ENCODE results near the gene TIMM17A. TPM values are rescaled to one million over a fixed set of nuclear protein-coding genes. Genes with fewer than 3 reads are reported as not detected.

Gene TIMM17A
- total RNA-seq, 3 donors from 2014 or later (not counting 1 experiment from before 2014, with no cell fraction given): 48.7 to 53.9 (median 51.8) TPM

DNA sequence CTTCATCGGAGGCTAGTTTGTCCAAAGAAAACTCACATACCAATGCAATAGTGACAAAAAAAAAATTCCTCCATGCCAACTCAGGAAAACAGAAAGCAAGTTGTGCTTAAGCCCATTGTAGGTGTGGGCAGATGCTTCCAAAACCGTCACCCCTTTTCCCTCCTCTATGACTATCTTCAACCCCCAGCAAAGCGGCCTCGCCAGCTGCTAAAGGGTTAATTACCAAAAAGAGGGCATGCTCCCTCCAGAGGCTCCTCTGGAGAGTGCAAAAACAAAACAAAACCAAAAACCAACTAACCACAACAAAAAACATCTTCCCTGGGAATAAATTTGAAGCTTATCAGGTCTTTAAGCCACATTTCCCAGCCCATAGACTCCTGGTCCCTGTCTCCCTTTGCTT lies 10.1 kb upstream of the TIMM17A start:
- Mint-ChIP-seq H3K27me3 (ENCODE audit: low read depth in 2 of 2) (peaks cover 46 to 48% of the 10 kb centered on the region in 2 donors), H3K27ac (no peak overlapping the region), H3K36me3 (no peaks in the 10 kb centered on the region), H3K4me3 (no peak overlapping the region), H3K9me3 (no peaks in the 10 kb centered on the region), H3K4me1 (peaks cover 0 to 17% of the 10 kb centered on the region in 2 donors)
- ATAC-seq (no peak), DNase-seq (no peak)
- no peak overlapping the region for H3K4me3 ChIP-seq (ENCODE audit: low read length)
- peaks cover 8% of the 10 kb centered on the region for H3K4me1 ChIP-seq (ENCODE audit: control insufficient read depth, insufficient read depth, low read length)
- TF ChIP-seq, protein P1, sequence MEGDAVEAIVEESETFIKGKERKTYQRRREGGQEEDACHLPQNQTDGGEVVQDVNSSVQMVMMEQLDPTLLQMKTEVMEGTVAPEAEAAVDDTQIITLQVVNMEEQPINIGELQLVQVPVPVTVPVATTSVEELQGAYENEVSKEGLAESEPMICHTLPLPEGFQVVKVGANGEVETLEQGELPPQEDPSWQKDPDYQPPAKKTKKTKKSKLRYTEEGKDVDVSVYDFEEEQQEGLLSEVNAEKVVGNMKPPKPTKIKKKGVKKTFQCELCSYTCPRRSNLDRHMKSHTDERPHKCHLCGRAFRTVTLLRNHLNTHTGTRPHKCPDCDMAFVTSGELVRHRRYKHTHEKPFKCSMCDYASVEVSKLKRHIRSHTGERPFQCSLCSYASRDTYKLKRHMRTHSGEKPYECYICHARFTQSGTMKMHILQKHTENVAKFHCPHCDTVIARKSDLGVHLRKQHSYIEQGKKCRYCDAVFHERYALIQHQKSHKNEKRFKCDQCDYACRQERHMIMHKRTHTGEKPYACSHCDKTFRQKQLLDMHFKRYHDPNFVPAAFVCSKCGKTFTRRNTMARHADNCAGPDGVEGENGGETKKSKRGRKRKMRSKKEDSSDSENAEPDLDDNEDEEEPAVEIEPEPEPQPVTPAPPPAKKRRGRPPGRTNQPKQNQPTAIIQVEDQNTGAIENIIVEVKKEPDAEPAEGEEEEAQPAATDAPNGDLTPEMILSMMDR (IDR thresholded peaks at IDR 0.05): no peak
- H3K27me3 ChIP-seq (ENCODE audit: control insufficient read depth, insufficient read depth, low read length): peaks cover 23% of the 10 kb centered on the region
- H3K27ac ChIP-seq (ENCODE audit: low read length): no peak overlapping the region
- intact Hi-C loops (cut with micrococcal nuclease): no loop called here
- 66% methylated on average over 4 of the region's 4 CpGs for WGBS (ENCODE audit: insufficient coverage)
- H3K36me3 ChIP-seq (ENCODE audit: control insufficient read depth, insufficient read depth, low read length): no peaks in the 10 kb centered on the region
- H3K9me3 ChIP-seq (ENCODE audit: control insufficient read depth, insufficient read depth, low read length): no peaks in the 10 kb centered on the region

DNA sequence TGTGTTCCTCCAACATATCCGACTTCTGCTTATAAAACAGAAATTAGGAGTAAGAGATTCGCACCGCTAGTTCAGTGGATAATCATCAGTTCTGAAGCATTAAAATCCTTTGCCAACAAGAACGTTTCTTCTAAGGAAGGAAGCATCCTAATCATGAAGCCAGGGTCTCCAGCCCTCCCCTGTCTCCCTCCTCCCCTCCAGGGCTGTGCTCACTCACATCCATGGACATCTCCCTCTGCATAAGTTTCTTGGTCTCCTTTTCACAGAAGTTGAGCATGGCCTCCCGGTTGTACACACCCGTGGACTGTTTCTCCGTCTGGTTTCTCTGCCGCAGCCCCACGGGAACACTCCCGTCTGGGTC lies 9.5 kb upstream of the TIMM17A start:
- Histone ChIP-seq H3K4me1 (ENCODE audit: control insufficient read depth, insufficient read depth, low read length) (peaks cover 8% of the 10 kb centered on the region), H3K27me3 (ENCODE audit: control insufficient read depth, insufficient read depth, low read length) (peaks cover 23% of the 10 kb centered on the region), H3K4me3 (ENCODE audit: low read length) (no peak overlapping the region), H3K36me3 (ENCODE audit: control insufficient read depth, insufficient read depth, low read length) (no peaks in the 10 kb centered on the region), H3K27ac (ENCODE audit: low read length) (no peak overlapping the region), H3K9me3 (ENCODE audit: control insufficient read depth, insufficient read depth, low read length) (no peaks in the 10 kb centered on the region)
- WGBS (ENCODE audit: insufficient coverage): 46% methylated on average over 10 of the region's 10 CpGs
- no peaks in the 10 kb centered on the region for H3K9me3 Mint-ChIP-seq
- TF ChIP-seq, protein P1 (IDR thresholded peaks at IDR 0.05): no peak
- intact Hi-C loops (cut with micrococcal nuclease): no loop called here
- H3K27ac Mint-ChIP-seq: no peak overlapping the region
- DNase-seq: no peak
- H3K4me1 Mint-ChIP-seq: peaks cover 0 to 17% of the 10 kb centered on the region in 2 donors
- ATAC-seq: no peak
- H3K27me3 Mint-ChIP-seq (ENCODE audit: low read depth in 2 of 2): peaks cover 48 to 49% of the 10 kb centered on the region in 2 donors
- H3K36me3 Mint-ChIP-seq: no peaks in the 10 kb centered on the region
- H3K4me3 Mint-ChIP-seq: no peak overlapping the region

DNA sequence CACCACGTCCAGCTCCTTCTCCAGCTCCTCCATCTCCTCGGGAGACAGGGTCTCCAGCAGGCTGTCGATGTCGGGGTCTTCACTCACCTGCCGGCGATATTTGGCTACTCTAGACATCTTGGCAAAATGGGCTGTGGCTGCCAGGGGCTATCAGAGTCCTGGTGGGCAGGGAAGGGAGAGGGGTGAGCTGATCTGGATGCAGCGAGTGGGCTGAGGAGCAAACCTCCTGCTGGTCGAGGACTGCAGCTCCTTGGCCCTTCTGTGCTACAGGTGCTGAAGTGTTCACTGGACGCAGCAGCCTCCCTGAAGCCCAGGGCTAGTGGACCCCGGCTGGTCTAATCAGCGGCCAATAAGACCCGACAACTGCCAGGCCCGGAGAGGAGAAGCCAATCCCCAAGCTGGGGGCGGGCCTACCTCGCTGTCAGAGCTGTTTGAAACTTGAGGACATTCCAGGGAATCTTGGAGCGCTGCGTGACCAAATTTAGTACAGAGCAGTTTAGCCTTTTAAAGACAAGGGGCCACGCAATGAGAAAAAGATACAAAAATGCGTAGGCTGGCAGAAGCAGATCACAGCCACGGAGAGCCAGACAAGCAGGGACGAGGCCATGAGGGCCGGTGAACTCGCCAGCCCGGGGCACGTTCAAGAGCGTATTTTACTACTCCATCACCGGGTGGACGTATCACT lies 8.9 kb upstream of the TIMM17A start, which contains the start of gene LMOD1:
LMOD1 (minus strand) TSS at position 325 of the 685 bp plus-strand sequence; CDS start at position 117, 208 bp downstream.
- intact Hi-C loops (cut with micrococcal nuclease): no loop called here
- Histone ChIP-seq H3K9me3 (ENCODE audit: control insufficient read depth, insufficient read depth, low read length) (no peaks in the 10 kb centered on the region), H3K4me1 (ENCODE audit: control insufficient read depth, insufficient read depth, low read length) (peaks cover 8% of the 10 kb centered on the region), H3K27me3 (ENCODE audit: control insufficient read depth, insufficient read depth, low read length) (peaks cover 23% of the 10 kb centered on the region), H3K36me3 (ENCODE audit: control insufficient read depth, insufficient read depth, low read length) (no peaks in the 10 kb centered on the region), H3K27ac (ENCODE audit: low read length) (no peak within 1 kb of the TSS), H3K4me3 (ENCODE audit: low read length) (no peak within 1 kb of the TSS)
- 8% methylated on average over 28 of the region's 28 CpGs for WGBS (ENCODE audit: insufficient coverage)
- no peaks in the 10 kb centered on the region for H3K36me3 Mint-ChIP-seq
- peaks cover 0 to 17% of the 10 kb centered on the region in 2 donors for H3K4me1 Mint-ChIP-seq
- ATAC-seq (peak in 1 of 3 donors; percentile 63), DNase-seq (peak in 1 of 2 donors; percentile 21)
- H3K9me3 Mint-ChIP-seq: no peaks in the 10 kb centered on the region
- peak within 1 kb of the TSS; percentile 79 for H3K4me3 Mint-ChIP-seq
- H3K27me3 Mint-ChIP-seq (ENCODE audit: low read depth in 2 of 2): peaks cover 48% of the 10 kb centered on the region in 2 donors
- TF ChIP-seq, protein P1 (IDR thresholded peaks at IDR 0.05): no peak
- peak within 1 kb of the TSS in 1 of 2 donors; percentile 3 for H3K27ac Mint-ChIP-seq

DNA sequence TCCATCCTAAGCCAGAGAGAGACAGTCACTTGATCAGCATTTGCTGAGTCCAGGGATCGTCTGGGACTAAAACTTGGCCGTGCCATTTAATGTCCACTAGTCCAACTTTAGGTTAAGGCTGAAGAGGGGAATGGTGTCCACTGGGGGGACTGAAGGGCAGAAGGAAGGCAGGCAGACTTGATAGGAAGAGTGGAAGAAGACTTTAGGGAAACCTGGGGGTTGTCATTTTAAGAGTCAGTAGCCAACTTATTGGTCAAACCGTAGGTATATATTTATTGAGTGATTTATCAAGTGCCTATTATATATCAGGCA lies 7.7 kb upstream of the TIMM17A start:
- Mint-ChIP-seq H3K4me1 (peaks cover 0 to 17% of the 10 kb centered on the region in 2 donors), H3K27ac (no peak overlapping the region), H3K4me3 (no peak overlapping the region), H3K27me3 (ENCODE audit: low read depth in 2 of 2) (peaks cover 46 to 48% of the 10 kb centered on the region in 2 donors), H3K36me3 (no peaks in the 10 kb centered on the region), H3K9me3 (no peaks in the 10 kb centered on the region)
- no peak for ATAC-seq
- intact Hi-C loops (cut with micrococcal nuclease): no loop called here
- H3K4me1 ChIP-seq (ENCODE audit: control insufficient read depth, insufficient read depth, low read length): peaks cover 8% of the 10 kb centered on the region
- TF ChIP-seq, protein P1 (IDR thresholded peaks at IDR 0.05): no peak
- no peak for DNase-seq
- no peaks in the 10 kb centered on the region for H3K9me3 ChIP-seq (ENCODE audit: control insufficient read depth, insufficient read depth, low read length)
- peaks cover 23% of the 10 kb centered on the region for H3K27me3 ChIP-seq (ENCODE audit: control insufficient read depth, insufficient read depth, low read length)
- 90% methylated on average over 3 of the region's 3 CpGs for WGBS (ENCODE audit: insufficient coverage)
- no peak overlapping the region for H3K27ac ChIP-seq (ENCODE audit: low read length)
- H3K36me3 ChIP-seq (ENCODE audit: control insufficient read depth, insufficient read depth, low read length): no peaks in the 10 kb centered on the region
- no peak overlapping the region for H3K4me3 ChIP-seq (ENCODE audit: low read length)

All from natural killer cell (primary cell).